HepG2 (cell line): Measurements from ENCODE around the gene DUOXA1. TPM values are rescaled to one million over a fixed set of nuclear protein-coding genes. Genes with fewer than 3 reads are reported as not detected.

Experiments used
- ATAC-seq: fragments of 200-7000 bp; cut with Tn5 transposase; 3 replicates; pipeline ENCODE4 v1.9.1; 2020; ENCODE audit warnings: mild to moderate bottlenecking, moderate library complexity
- BruUV-seq: library from RNA; stranded (reverse); fragments of 400-500 nt; replicated peaks from 2 replicates; lab custom pipeline; 2021; lab: Mats Ljungman, UMichigan
- CTCF ChIA-PET: fragments of 300-600 bp; formaldehyde crosslinking; extraction: SDS; loops from one replicate; lab custom pipeline; 2021; ENCODE audit warnings: low total read pairs, inconsistent platforms, low intra/inter-chr PET ratio; lab: Yijun Ruan, JAX
- POLR2A ChIA-PET: fragments of 350-600 bp; sonication (Branson Sonifier 250); formaldehyde crosslinking; loops from one replicate; lab custom pipeline; 2020; ENCODE audit warnings: antibody characterized with exemption, inconsistent platforms; lab: Yijun Ruan, JAX
- DNase-seq: peaks from one replicate; pipeline ENCODE4 v3.0.0-alpha.2; 2015; ENCODE audit warnings: low spot score
- FAIRE-seq: peaks from 3 replicates; lab custom pipeline; 2011; peaks lifted over from hg19 to GRCh38; lab: Jason Lieb, UNC
- H2AFZ ChIP-seq: one replicate; pipeline ENCODE4 v1.6.1; 2011; ENCODE audit warnings: low read length, inconsistent platforms
- H3K27ac ChIP-seq: fragments of 300-600 bp; 3 replicates; pipeline ENCODE4 v1.8.0; 2011; ENCODE audit warnings: mixed run types, mild to moderate bottlenecking, mixed read lengths, low read length, inconsistent platforms; ENCODE audit not compliant: insufficient read depth; ENCODE audit errors: extremely low read length
- H3K27me3 ChIP-seq, 2 experiments: fragments of 200-600 bp in 1 of 2; 2 replicates in 1 of 2; 3 replicates in 1 of 2; pipeline versions ENCODE4 v1.6.0 to v1.8.0; 2011; ENCODE audit warnings: low read length in 2 of 2, mild to moderate bottlenecking in 2 of 2, moderate library complexity in 2 of 2, inconsistent platforms in 1 of 2; ENCODE audit not compliant: insufficient read depth in 2 of 2, control insufficient read depth in 1 of 2
- H3K36me3 ChIP-seq, 2 experiments: fragments of 200-600 bp in 1 of 2; replicated peaks in 1 of 2; 2 replicates in 1 of 2; 3 replicates in 1 of 2; pipeline versions ENCODE4 v1.5.1 to v1.8.0; 2011; ENCODE audit warnings: low read length in 2 of 2, inconsistent platforms in 1 of 2; ENCODE audit not compliant: insufficient read depth in 2 of 2, control insufficient read depth in 1 of 2
- H3K4me1 ChIP-seq: 2 replicates; pipeline ENCODE4 v1.5.1; 2012; ENCODE audit warnings: low read length, inconsistent platforms; ENCODE audit not compliant: insufficient read depth
- H3K4me2 ChIP-seq: 2 replicates; pipeline ENCODE4 v1.6.0; 2011; ENCODE audit warnings: low read depth, low read length, inconsistent platforms
- H3K4me3 ChIP-seq, 3 experiments: fragments of 200-600 bp in 1 of 3; sonication (generic), shearing (Covaris generic) in 1 of 3; replicated peaks in 1 of 3; 2 replicates each; pipeline ENCODE4 v1.5.1; 2011 to 2016; ENCODE audit warnings: low read length in 3 of 3, inconsistent platforms in 2 of 3, low read depth in 2 of 3, mild to moderate bottlenecking in 2 of 3, control low read depth in 1 of 3, mixed read lengths in 1 of 3; ENCODE audit not compliant: insufficient read depth in 1 of 3
- H3K79me2 ChIP-seq: one replicate; pipeline ENCODE4 v1.6.1; 2011; ENCODE audit warnings: low read length, inconsistent platforms; ENCODE audit not compliant: insufficient read depth
- H3K9ac ChIP-seq: 2 replicates; pipeline ENCODE4 v1.6.0; 2011; ENCODE audit warnings: mild to moderate bottlenecking, low read depth, low read length, inconsistent platforms; ENCODE audit not compliant: insufficient read depth
- H3K9me3 ChIP-seq: 2 replicates; pipeline ENCODE4 v1.5.1; 2012; ENCODE audit warnings: mild to moderate bottlenecking, low read length
- H4K20me1 ChIP-seq: 2 replicates; pipeline ENCODE4 v1.6.0; 2011; ENCODE audit warnings: inconsistent platforms, mild to moderate bottlenecking, low read length, moderate library complexity; ENCODE audit not compliant: insufficient read depth
- ATF7-NPFF ChIP-seq: sonication (generic); formaldehyde crosslinking; IDR thresholded peaks from 2 replicates; pipeline ENCODE4 v1.8.1; 2023; ENCODE audit warnings: mild to moderate bottlenecking, low read depth, missing genetic modification reagents, moderate library complexity
- FOXJ3 ChIP-seq: sonication (generic); formaldehyde crosslinking; IDR thresholded peaks from 2 replicates; pipeline ENCODE4 v1.4.0; 2020; ENCODE audit warnings: missing genetic modification reagents, mild to moderate bottlenecking, borderline replicate concordance
- HOXD1 ChIP-seq: sonication (generic); formaldehyde crosslinking; IDR thresholded peaks from 2 replicates; pipeline ENCODE4 v1.5.0; 2020; ENCODE audit warnings: missing genetic modification reagents
- KLF12 ChIP-seq: sonication (generic); formaldehyde crosslinking; IDR thresholded peaks from 2 replicates; pipeline ENCODE4 v1.4.0; 2020; ENCODE audit warnings: missing genetic modification reagents, borderline replicate concordance
- LCORL ChIP-seq, 2 experiments: fragments of 450-650 bp in 1 of 2; sonication (generic) in 1 of 2; formaldehyde crosslinking in 1 of 2; IDR thresholded peaks; 2 replicates each; pipeline versions ENCODE4 v1.5.0 to v1.6.1; 2017 to 2020; ENCODE audit warnings: antibody characterized with exemption in 1 of 2, missing genetic modification reagents in 1 of 2
- MBD4 ChIP-seq: IDR thresholded peaks from 2 replicates; pipeline ENCODE4 v1.6.1; 2012; ENCODE audit warnings: low read length, inconsistent platforms, borderline replicate concordance
- MLXIP ChIP-seq: sonication (generic); formaldehyde crosslinking; IDR thresholded peaks from 2 replicates; pipeline ENCODE4 v1.9.0; 2021; ENCODE audit warnings: missing genetic modification reagents, borderline replicate concordance
- NPAS2 ChIP-seq: sonication (generic); formaldehyde crosslinking; IDR thresholded peaks from 2 replicates; pipeline ENCODE4 v1.8.0; 2022; ENCODE audit warnings: mild to moderate bottlenecking, missing genetic modification reagents, borderline replicate concordance
- SMYD3 ChIP-seq: sonication (generic); formaldehyde crosslinking; IDR thresholded peaks from 2 replicates; pipeline ENCODE4 v1.8.1; 2023; ENCODE audit warnings: mild to moderate bottlenecking, missing genetic modification reagents
- SRF ChIP-seq: IDR thresholded peaks from 2 replicates; pipeline ENCODE4 v1.6.1; 2011; ENCODE audit warnings: mild to moderate bottlenecking, low read depth, low read length, moderate library complexity
- ZNF672 ChIP-seq: sonication (generic); formaldehyde crosslinking; IDR thresholded peaks from 2 replicates; pipeline ENCODE4 v1.8.1; 2022; ENCODE audit warnings: missing genetic modification reagents
- ZNF777 ChIP-seq: sonication (generic); formaldehyde crosslinking; IDR thresholded peaks from 2 replicates; pipeline ENCODE4 v1.4.0; 2020; ENCODE audit warnings: missing genetic modification reagents
- WGBS: methylation state at CpG from one replicate; pipeline ENCODE4 v1.1.6; 2017; ENCODE audit warnings: low lambda C conversion rate; 5-methylcytosine and 5-hydroxymethylcytosine counted together
- in situ Hi-C: cut with HindIII; loops from 2 replicates; pipeline ENCODE4 v1.10.0; 2017; ENCODE audit warnings: low pct_unique_long_range_greater_than_20kb; ENCODE audit not compliant: extremely low pct_ligation_motif_present
- intact Hi-C: fragments of 100-400 bp; cut with micrococcal nuclease; formaldehyde crosslinking; loops from one replicate; pipeline ENCODE4 v1.10.0; 2022; ENCODE audit not compliant: unreplicated experiment
- polyA plus RNA-seq, 8 experiments: library from polyadenylated mRNA; depleted of rRNA in 3 of 8; stranded (reverse) in 7 of 8; unstranded in 1 of 8; fragments of >200 nt; fragmentation: Illumina TruSeq in 4 of 8; extraction: Trizol in 4 of 8; gene quantifications; 2 replicates each; pipeline versions ENCODE4 v1.2.1 to v1.2.3, GENCODE V29; 2011 to 2016; ENCODE audit warnings: low read depth in 4 of 8, missing spikeins in 1 of 8, mixed read lengths in 1 of 8; ENCODE audit not compliant: insufficient read depth in 1 of 8
- total RNA-seq, 5 experiments: library from RNA; depleted of rRNA; stranded (reverse); fragments of >200 nt; fragmentation: Illumina TruSeq; extraction: Trizol; gene quantifications; 2 replicates each; pipeline ENCODE4 v1.2.3, GENCODE V29; 2016; ENCODE audit warnings: low read depth in 1 of 5

DUOXA1 gene
- total and polyA plus RNA-seq, 2 of the 13 experiments (the other 11 are each of a cell fraction or from before 2014, with no cell fraction given) = not detected

- in situ Hi-C loops (no loop called here), intact Hi-C loops (no loop called here)
- ChIA-PET POLR2A (no interaction called here), CTCF (no interaction called here)
- no peaks in the 10 kb centered on the region for H4K20me1 ChIP-seq
- FAIRE-seq (no peak), ATAC-seq (no peak), DNase-seq (peak; percentile 33)
- no peak overlapping the region for H3K9ac ChIP-seq
- no peaks in the 10 kb centered on the region for H3K9me3 ChIP-seq
- no peak overlapping the region for H3K4me3 ChIP-seq
- H3K27me3 ChIP-seq = no peaks in the 10 kb centered on the region
- no peaks in the 10 kb centered on the region for H3K36me3 ChIP-seq
- H3K4me1 ChIP-seq = peaks cover 34% of the 10 kb centered on the region
- TF ChIP-seq MBD4 (no peak), MLXIP (no peak), SRF (no peak), ZNF777 (no peak), KLF12 (CRISPR knock-in tag) (no peak), NPAS2 (CRISPR knock-in tag) (no peak), ATF7-NPFF (CRISPR knock-in tag) (no peak), HOXD1 (CRISPR knock-in tag) (no peak), FOXJ3 (CRISPR knock-in tag) (no peak), SMYD3 (CRISPR knock-in tag) (no peak), ZNF672 (CRISPR knock-in tag) (no peak), LCORL (IDR thresholded peaks at IDR 0.05) (no peak), LCORL (CRISPR knock-in tag; IDR thresholded peaks at IDR 0.05) (no peak)
- TF ChIP-seq, all 625 proteins: peak for 0
- Histone ChIP-seq H3K4me2 (no peak overlapping the region), H3K27ac (no peak overlapping the region), H3K79me2 (no peaks in the 10 kb centered on the region), H2AFZ (no peak overlapping the region)
- BruUV-seq = no TSS peak
- 55% methylated on average over 3 of the region's 3 CpGs for WGBS
Measured at GRCh38 chr15:45084163-45084562, 45.5 kb downstream of the DUOXA1 start.
